Mesendoderm (in vitro differentiated cells): ENCODE results near the gene EHD1.

Source experiments
- DNase-seq: peaks from one replicate; pipeline ENCODE4 v3.0.0; 2013
- H2AK5ac ChIP-seq: 2 replicates; pipeline ENCODE4 v1.6.1; 2013; ENCODE audit warnings: low read length, inconsistent platforms
- H2BK120ac ChIP-seq: 2 replicates; pipeline ENCODE4 v1.6.1; 2013; ENCODE audit warnings: low read depth, mild to moderate bottlenecking, low read length, moderate library complexity, mixed read lengths
- H2BK15ac ChIP-seq: replicated peaks from 2 replicates; pipeline ENCODE4 v1.6.1; 2013; ENCODE audit warnings: low read depth, mild to moderate bottlenecking, moderate library complexity
- H2BK5ac ChIP-seq: 2 replicates; pipeline ENCODE4 v1.6.1; 2013; ENCODE audit warnings: low read length, inconsistent platforms
- H3K18ac ChIP-seq: 2 replicates; pipeline ENCODE4 v1.6.1; 2013; ENCODE audit warnings: mild to moderate bottlenecking, low read length, mixed read lengths
- H3K23ac ChIP-seq: one replicate; pipeline ENCODE4 v1.6.1; 2013; ENCODE audit warnings: low read length
- H3K27ac ChIP-seq: 2 replicates; pipeline ENCODE4 v1.5.1; 2013; ENCODE audit warnings: low read depth, mild to moderate bottlenecking, inconsistent platforms, low read length, moderate library complexity
- H3K27me3 ChIP-seq: 2 replicates; pipeline ENCODE4 v1.6.1; 2013; ENCODE audit warnings: low read length, control low read depth, mild to moderate bottlenecking, inconsistent platforms; ENCODE audit not compliant: insufficient read depth, poor library complexity
- H3K36me3 ChIP-seq: 2 replicates; pipeline ENCODE4 v1.6.1; 2013; ENCODE audit warnings: low read length, inconsistent platforms; ENCODE audit not compliant: control insufficient read depth, insufficient read depth
- H3K4ac ChIP-seq: one replicate; pipeline ENCODE4 v1.6.1; 2013; ENCODE audit warnings: low read depth, mild to moderate bottlenecking, low read length, moderate library complexity
- H3K4me1 ChIP-seq: 2 replicates; pipeline ENCODE4 v1.6.1; 2013; ENCODE audit warnings: low read depth, low read length, inconsistent platforms; ENCODE audit not compliant: control insufficient read depth
- H3K4me2 ChIP-seq: 2 replicates; pipeline ENCODE4 v1.6.1; 2013; ENCODE audit warnings: low read length
- H3K4me3 ChIP-seq: 2 replicates; pipeline ENCODE4 v1.5.1; 2013; ENCODE audit warnings: mild to moderate bottlenecking, low read length
- H3K56ac ChIP-seq: one replicate; pipeline ENCODE4 v1.6.1; 2013; ENCODE audit warnings: low read length
- H3K79me1 ChIP-seq: 2 replicates; pipeline ENCODE4 v1.6.1; 2013; ENCODE audit warnings: low read length, inconsistent platforms
- H3K79me2 ChIP-seq: 2 replicates; pipeline ENCODE4 v1.6.1; 2013; ENCODE audit warnings: mild to moderate bottlenecking, low read length; ENCODE audit not compliant: control insufficient read depth, insufficient read depth
- H3K9ac ChIP-seq: 2 replicates; pipeline ENCODE4 v1.6.1; 2013; ENCODE audit warnings: low read length, inconsistent platforms
- H4K5ac ChIP-seq: one replicate; pipeline ENCODE4 v1.6.1; 2013; ENCODE audit warnings: low read length
- H4K8ac ChIP-seq: one replicate; pipeline ENCODE4 v1.6.1; 2013; ENCODE audit warnings: low read depth, mild to moderate bottlenecking, control low read depth, low read length, moderate library complexity
- WGBS: extraction: QIAGEN DNeasy Blood & Tissue Kit; methylation state at CpG from one replicate; pipeline ENCODE4 v1.1.7; 2013; ENCODE audit warnings: low lambda C conversion rate, missing lambda C conversion rate; ENCODE audit not compliant: insufficient coverage; ENCODE audit errors: extremely low coverage; 5-methylcytosine and 5-hydroxymethylcytosine counted together

The EHD1 gene

DNA sequence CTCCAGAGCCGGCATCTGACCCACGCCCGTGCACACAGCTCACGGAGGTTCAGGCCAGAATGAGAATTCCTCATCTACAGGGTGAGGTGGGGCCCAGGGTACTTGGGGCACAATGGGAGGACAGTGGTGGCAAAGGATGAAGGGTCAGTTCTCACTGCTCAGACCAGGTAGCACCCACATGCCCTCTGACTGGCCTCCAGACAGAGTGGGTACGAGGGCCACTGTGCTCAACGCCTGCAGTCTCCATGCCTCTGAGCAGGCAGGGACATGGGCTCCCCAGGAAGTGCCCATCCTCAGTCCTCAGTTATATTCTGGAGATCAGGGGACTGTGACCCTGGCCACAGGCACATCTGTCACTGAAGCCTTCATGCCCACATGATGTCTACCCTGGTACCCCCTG lies 20.9 kb downstream of the EHD1 start:
- no peak overlapping the region for H3K9ac ChIP-seq
- no peaks in the 10 kb centered on the region for H3K4me1 ChIP-seq
- H3K36me3 ChIP-seq, result no peaks in the 10 kb centered on the region
- no peak overlapping the region for H3K18ac ChIP-seq
- H3K23ac ChIP-seq, result no peak overlapping the region
- no peak overlapping the region for H2AK5ac ChIP-seq
- H2BK5ac ChIP-seq, result no peak overlapping the region
- H4K5ac ChIP-seq, result no peak overlapping the region
- H2BK15ac ChIP-seq, result no peak overlapping the region
- H3K79me2 ChIP-seq, result no peaks in the 10 kb centered on the region
- no peak overlapping the region for H3K27ac ChIP-seq
- H3K79me1 ChIP-seq, result no peaks in the 10 kb centered on the region
- no peak overlapping the region for H3K4me2 ChIP-seq
- DNase-seq, result no peak
- no peak overlapping the region for H3K56ac ChIP-seq
- no peak overlapping the region for H2BK120ac ChIP-seq
- H4K8ac ChIP-seq, result no peak overlapping the region
- H3K4me3 ChIP-seq, result no peak overlapping the region
- H3K27me3 ChIP-seq, result no peaks in the 10 kb centered on the region
- no peak overlapping the region for H3K4ac ChIP-seq
- no CpG with 5 or more reads among the region's 6 CpGs for WGBS

- Histone ChIP-seq H3K4me2 (no peak overlapping the region), H2BK15ac (no peak overlapping the region), H3K4ac (no peak overlapping the region), H2BK120ac (no peak overlapping the region), H3K4me1 (no peaks in the 10 kb centered on the region), H4K8ac (no peak overlapping the region), H3K56ac (peak overlapping the region; percentile 7), H3K18ac (no peak overlapping the region), H2BK5ac (no peak overlapping the region), H3K23ac (no peak overlapping the region), H3K9ac (no peak overlapping the region), H3K36me3 (no peaks in the 10 kb centered on the region), H3K79me2 (no peaks in the 10 kb centered on the region), H3K27ac (no peak overlapping the region), H3K4me3 (no peak overlapping the region), H3K79me1 (no peaks in the 10 kb centered on the region), H4K5ac (no peak overlapping the region), H3K27me3 (no peaks in the 10 kb centered on the region), H2AK5ac (no peak overlapping the region)
- DNase-seq, result peak; percentile 52
- no CpG with 5 or more reads among the region's 20 CpGs for WGBS
Measured at GRCh38 chr11:64856382-64857227, 21.8 kb downstream of the EHD1 start.

- no peak overlapping the region for H4K5ac ChIP-seq
- no peak overlapping the region for H2BK15ac ChIP-seq
- no peaks in the 10 kb centered on the region for H3K27me3 ChIP-seq
- no peak overlapping the region for H4K8ac ChIP-seq
- H3K4me2 ChIP-seq, result no peak overlapping the region
- no CpG with 5 or more reads among the region's 22 CpGs for WGBS
- H3K56ac ChIP-seq, result peak overlapping the region; percentile 7
- H3K79me2 ChIP-seq, result no peaks in the 10 kb centered on the region
- H2BK120ac ChIP-seq, result no peak overlapping the region
- no peak for DNase-seq
- H3K4me1 ChIP-seq, result no peaks in the 10 kb centered on the region
- no peak overlapping the region for H2BK5ac ChIP-seq
- no peak overlapping the region for H3K18ac ChIP-seq
- no peak overlapping the region for H3K4me3 ChIP-seq
- no peak overlapping the region for H3K4ac ChIP-seq
- H3K9ac ChIP-seq, result no peak overlapping the region
- no peaks in the 10 kb centered on the region for H3K36me3 ChIP-seq
- H3K79me1 ChIP-seq, result no peaks in the 10 kb centered on the region
- no peak overlapping the region for H3K23ac ChIP-seq
- no peak overlapping the region for H3K27ac ChIP-seq
- no peak overlapping the region for H2AK5ac ChIP-seq
Measured at GRCh38 chr11:64855596-64856304, 22.7 kb downstream of the EHD1 start.

DNA sequence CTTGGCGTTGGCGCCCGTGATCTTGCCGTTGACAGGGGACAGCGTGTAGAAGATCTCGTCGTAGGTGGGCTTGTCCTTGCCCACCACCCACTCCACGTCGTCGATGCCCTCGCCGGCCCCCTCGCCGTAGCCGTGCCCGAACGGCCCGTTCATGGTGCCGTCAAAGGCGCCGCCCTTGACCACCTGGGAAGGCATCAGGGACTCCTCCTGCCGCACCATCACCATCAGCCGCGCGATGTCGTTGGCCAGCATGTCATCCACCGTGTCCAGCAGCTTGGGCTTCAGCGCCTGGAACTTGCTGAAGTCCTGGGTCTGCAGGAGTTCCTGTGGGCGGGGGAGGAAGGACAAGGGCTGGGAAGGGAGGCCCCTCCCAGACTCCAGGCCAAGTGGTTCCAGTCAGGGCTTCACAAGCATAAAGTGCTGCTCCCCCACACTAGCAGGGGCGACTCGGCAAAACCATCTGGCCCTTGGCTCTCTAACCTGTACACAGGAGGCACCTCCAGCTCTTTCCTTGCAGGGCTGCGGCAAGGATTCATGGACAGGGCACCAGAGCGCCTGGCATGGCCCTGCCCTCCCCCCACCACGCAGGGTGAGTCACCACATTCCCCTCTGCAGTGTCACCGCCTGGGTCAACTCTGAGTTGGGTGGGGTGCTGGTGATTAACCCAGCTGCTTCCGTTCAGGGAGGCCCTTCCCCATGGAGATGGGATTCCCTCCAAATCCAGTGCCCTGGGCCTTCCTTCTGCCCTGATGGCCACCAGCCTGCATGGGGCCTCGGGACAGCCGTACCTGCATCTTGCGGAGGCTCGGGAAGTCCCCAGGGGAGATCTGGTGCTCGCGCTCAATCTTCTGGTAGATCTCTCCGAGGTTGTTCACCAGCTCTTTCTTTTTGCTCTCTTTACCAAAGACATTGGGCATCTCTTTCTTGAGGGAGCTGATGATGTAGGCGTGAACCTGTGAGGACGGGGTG lies 23.6 kb downstream of the EHD1 start:
- DNase-seq, result peak; percentile 92
- WGBS, result no CpG with 5 or more reads among the region's 45 CpGs

DNA sequence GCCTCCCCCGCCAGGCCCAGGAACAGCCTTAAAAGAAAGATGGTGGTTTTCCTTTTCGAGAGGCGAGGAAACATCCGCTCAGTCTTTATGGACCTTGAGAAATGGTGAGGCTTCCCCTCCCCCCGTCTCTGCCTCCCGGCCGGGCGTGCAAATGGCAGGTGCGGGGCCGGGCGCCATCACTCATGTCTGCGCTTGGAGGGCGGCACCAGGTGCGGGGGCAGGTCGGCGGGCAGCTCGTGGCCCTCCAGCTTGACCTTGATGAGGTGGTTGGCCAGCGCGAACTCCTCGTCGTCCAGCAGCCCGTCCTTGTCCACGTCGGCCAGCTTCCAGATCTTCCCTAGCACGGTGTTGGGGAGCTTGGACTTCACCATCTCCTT lies 24.3 kb downstream of the EHD1 start:
- no peak overlapping the region for H3K23ac ChIP-seq
- H2AK5ac ChIP-seq, result no peak overlapping the region
- H2BK120ac ChIP-seq, result no peak overlapping the region
- no peak overlapping the region for H2BK15ac ChIP-seq
- H3K36me3 ChIP-seq, result no peaks in the 10 kb centered on the region
- no peak overlapping the region for H3K9ac ChIP-seq
- H3K4ac ChIP-seq, result no peak overlapping the region
- H3K4me2 ChIP-seq, result no peak overlapping the region
- H3K79me1 ChIP-seq, result no peaks in the 10 kb centered on the region
- no peak overlapping the region for H4K8ac ChIP-seq
- no peak overlapping the region for H3K27ac ChIP-seq
- no peak overlapping the region for H3K18ac ChIP-seq
- no peak overlapping the region for H3K4me3 ChIP-seq
- no peak for DNase-seq
- H3K79me2 ChIP-seq, result no peaks in the 10 kb centered on the region
- H4K5ac ChIP-seq, result no peak overlapping the region
- no peaks in the 10 kb centered on the region for H3K4me1 ChIP-seq
- no CpG with 5 or more reads among the region's 25 CpGs for WGBS
- H3K56ac ChIP-seq, result no peak overlapping the region
- no peaks in the 10 kb centered on the region for H3K27me3 ChIP-seq
- no peak overlapping the region for H2BK5ac ChIP-seq

More for the DNA sequence above, 23.6 kb downstream of the EHD1 start:
- H3K18ac ChIP-seq, result no peak overlapping the region
- no peaks in the 10 kb centered on the region for H3K79me2 ChIP-seq
- H2BK120ac ChIP-seq, result no peak overlapping the region
- no peak overlapping the region for H3K4ac ChIP-seq
- no peak overlapping the region for H2BK15ac ChIP-seq
- no peak overlapping the region for H4K8ac ChIP-seq
- H3K4me2 ChIP-seq, result no peak overlapping the region
- no peak overlapping the region for H3K9ac ChIP-seq
- H2AK5ac ChIP-seq, result no peak overlapping the region
- no peaks in the 10 kb centered on the region for H3K27me3 ChIP-seq
- no peak overlapping the region for H3K56ac ChIP-seq
- no peak overlapping the region for H3K27ac ChIP-seq
- no peak overlapping the region for H2BK5ac ChIP-seq
- H3K4me3 ChIP-seq, result no peak overlapping the region
- no peaks in the 10 kb centered on the region for H3K36me3 ChIP-seq
- no peaks in the 10 kb centered on the region for H3K79me1 ChIP-seq
- H3K4me1 ChIP-seq, result no peaks in the 10 kb centered on the region
- H4K5ac ChIP-seq, result no peak overlapping the region
- no peak overlapping the region for H3K23ac ChIP-seq
